H1 (cell line): ENCODE measurements around the gene TJP2. TPM values are rescaled to one million over a fixed set of nuclear protein-coding genes. Genes with fewer than 3 reads are reported as not detected.

Source experiments
- CBX8 ChIP-seq: fragments of 300-800, 300-1000 bp; sonication (generic); IDR thresholded peaks from 2 replicates; pipeline ENCODE4 v1.7.1; 2016; ENCODE audit warnings: low read depth, low read length, borderline replicate concordance
- CHD2 ChIP-seq: IDR thresholded peaks from 2 replicates; pipeline ENCODE4 v1.6.1; 2012; ENCODE audit warnings: low read length, improper control_type of control experiment
- HDAC6 ChIP-seq: IDR thresholded peaks from one replicate; pipeline ENCODE4 v1.7.1; 2012; ENCODE audit warnings: low read depth, mild to moderate bottlenecking, inconsistent platforms, low read length, moderate library complexity
- SUZ12 ChIP-seq: fragments of 200-600 bp; sonication (generic); IDR thresholded peaks from 2 replicates; pipeline ENCODE4 v1.6.1; 2012; ENCODE audit warnings: mild to moderate bottlenecking, inconsistent platforms, low read length, moderate library complexity, mixed read lengths
- ZNF274 ChIP-seq: IDR thresholded peaks from 2 replicates; pipeline ENCODE4 v1.7.0; 2012; ENCODE audit warnings: low read length, borderline replicate concordance; ENCODE audit errors: extremely low read depth
- polyA plus RNA-seq, 7 experiments: library from polyadenylated mRNA; depleted of rRNA in 3 of 7; stranded (reverse) in 5 of 7; unstranded in 2 of 7; fragments of >200 nt in 5 of 7; fragments of 200-250 nt in 2 of 7; gene quantifications; 1 replicate in 5 of 7; 2 replicates in 1 of 7; 4 replicates in 1 of 7; pipeline versions ENCODE4 v1.2.1 to v1.2.3, GENCODE V29; 2011 to 2013; ENCODE audit warnings: missing spikeins in 2 of 7, mixed read lengths in 2 of 7
- total RNA-seq: library from RNA; stranded (reverse); fragmentation: NEBNext Ultra II Directional; extraction: Animal tissue kit (Norgen Biotek cat#: 25700); gene quantifications from 2 replicates; pipeline ENCODE4 v1.2.1, GENCODE V29; 2021
- TF ChIP-seq, protein P1 (sequence below): IDR thresholded peaks from 2 replicates; pipeline ENCODE4 v1.6.1; 2012; ENCODE audit warnings: low read length, inconsistent platforms

Gene TJP2
- total and polyA plus RNA-seq, 2 of the 8 experiments (the other 6 are each of a cell fraction or from before 2014, with no cell fraction given): 54.9 to 137 TPM

GRCh38 chr9:69179037-69179436 is 5.0 kb downstream of the TJP2 start (continued):
- no peak for TF ChIP-seq SUZ12
- no peak for TF ChIP-seq ZNF274
- no peak for TF ChIP-seq CHD2
- TF ChIP-seq, protein P1, sequence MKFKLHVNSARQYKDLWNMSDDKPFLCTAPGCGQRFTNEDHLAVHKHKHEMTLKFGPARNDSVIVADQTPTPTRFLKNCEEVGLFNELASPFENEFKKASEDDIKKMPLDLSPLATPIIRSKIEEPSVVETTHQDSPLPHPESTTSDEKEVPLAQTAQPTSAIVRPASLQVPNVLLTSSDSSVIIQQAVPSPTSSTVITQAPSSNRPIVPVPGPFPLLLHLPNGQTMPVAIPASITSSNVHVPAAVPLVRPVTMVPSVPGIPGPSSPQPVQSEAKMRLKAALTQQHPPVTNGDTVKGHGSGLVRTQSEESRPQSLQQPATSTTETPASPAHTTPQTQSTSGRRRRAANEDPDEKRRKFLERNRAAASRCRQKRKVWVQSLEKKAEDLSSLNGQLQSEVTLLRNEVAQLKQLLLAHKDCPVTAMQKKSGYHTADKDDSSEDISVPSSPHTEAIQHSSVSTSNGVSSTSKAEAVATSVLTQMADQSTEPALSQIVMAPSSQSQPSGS: no peak
- no peak for TF ChIP-seq CBX8
- no peak for TF ChIP-seq HDAC6
- TF ChIP-seq, all 59 proteins: peak for 0
